Measurements from ENCODE around the gene LGALSL. TPM values are rescaled to one million over a fixed set of nuclear protein-coding genes. Genes with fewer than 3 reads are reported as not detected.

LGALSL gene
- total RNA-seq (2021) = 5.9 and 7.4 TPM in 2 replicates
- Bru-seq, nascent RNA = percentile 50 among the genes with signal in this experiment
- BruChase-seq, experiment 1, labeled RNA remaining after a 2-hour chase = percentile 68 among the genes with signal in this experiment
- BruChase-seq, experiment 2, labeled RNA remaining after a 6-hour chase = percentile 50 among the genes with signal in this experiment
- long read RNA-seq, transcript LGALSL-201 (5 exons, 3,926 nt) = major isoform, 5 of 5 reads
- long read RNA-seq, partial matches to known transcripts = 0 of 5 reads
- long read RNA-seq, other reads (novel, unspliced or antisense) = 0 of 5 reads

DNA sequence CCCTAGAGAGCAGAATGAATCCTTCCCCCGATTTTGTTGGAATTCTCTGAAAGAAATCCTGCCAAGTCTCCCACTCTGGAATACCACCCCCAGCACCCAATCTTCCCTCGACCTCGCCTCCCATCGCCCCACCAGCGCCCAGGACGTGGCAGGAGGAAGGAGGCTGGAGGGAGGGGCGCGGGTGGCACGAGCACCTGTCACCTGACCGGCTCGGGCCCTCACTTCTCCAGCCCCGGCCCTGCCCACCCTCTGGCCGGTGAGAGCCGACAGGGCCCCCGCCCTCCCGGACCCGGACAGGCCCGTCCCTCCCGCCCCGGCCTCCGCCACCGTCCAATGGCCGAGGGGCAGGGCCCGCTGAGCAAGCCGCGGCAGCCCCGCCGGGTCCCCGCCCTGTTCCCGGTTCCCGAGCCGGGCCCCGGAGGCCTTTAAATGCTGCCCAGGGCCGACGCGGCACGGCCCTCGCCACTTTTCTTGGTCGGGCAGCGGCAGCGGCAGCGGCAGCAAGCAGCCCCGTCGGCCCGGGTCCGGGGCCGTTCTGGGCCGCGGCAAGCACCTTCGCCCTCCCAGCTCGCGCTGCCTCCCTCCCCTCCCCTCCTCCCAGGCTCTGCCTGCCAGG, at the start of gene LGALSL:
LGALSL (plus strand) TSS at position 393 of the 616 bp plus-strand sequence. CDS start 384 bp downstream, outside the sequence.
- BruUV-seq (replicated peaks) = no TSS peak
- intact Hi-C loops (cut with micrococcal nuclease; ENCODE audit: unreplicated experiment) = no loop called here
- no peaks in the 10 kb centered on the region for H3K36me3 ChIP-seq (ENCODE audit: insufficient read depth, low read length, poor library complexity, severe bottlenecking)
- no peaks in the 10 kb centered on the region for H3K9me3 ChIP-seq (ENCODE audit: low read depth, low read length, poor library complexity, severe bottlenecking)
- H3K27ac ChIP-seq (ENCODE audit: low read depth, low read length, poor library complexity, severe bottlenecking) = peak within 1 kb of the TSS; percentile 67
- H3K4me3 ChIP-seq (ENCODE audit: low read depth, low read length, poor library complexity, severe bottlenecking) = peak within 1 kb of the TSS; percentile 76
- CTCF ChIA-PET = interaction anchor here (0.7 kb wide), 1 partner anchor 123 kb away, joined by 5 read pairs; no protein-coding TSS in a partner anchor
- no peaks in the 10 kb centered on the region for H3K27me3 ChIP-seq (replicated peaks; ENCODE audit: insufficient read depth, low read depth, low read length, poor library complexity)
- H3K4me1 ChIP-seq (ENCODE audit: insufficient read depth, low read length, poor library complexity, severe bottlenecking) = peaks cover 12% of the 10 kb centered on the region
- TF ChIP-seq, protein P1, sequence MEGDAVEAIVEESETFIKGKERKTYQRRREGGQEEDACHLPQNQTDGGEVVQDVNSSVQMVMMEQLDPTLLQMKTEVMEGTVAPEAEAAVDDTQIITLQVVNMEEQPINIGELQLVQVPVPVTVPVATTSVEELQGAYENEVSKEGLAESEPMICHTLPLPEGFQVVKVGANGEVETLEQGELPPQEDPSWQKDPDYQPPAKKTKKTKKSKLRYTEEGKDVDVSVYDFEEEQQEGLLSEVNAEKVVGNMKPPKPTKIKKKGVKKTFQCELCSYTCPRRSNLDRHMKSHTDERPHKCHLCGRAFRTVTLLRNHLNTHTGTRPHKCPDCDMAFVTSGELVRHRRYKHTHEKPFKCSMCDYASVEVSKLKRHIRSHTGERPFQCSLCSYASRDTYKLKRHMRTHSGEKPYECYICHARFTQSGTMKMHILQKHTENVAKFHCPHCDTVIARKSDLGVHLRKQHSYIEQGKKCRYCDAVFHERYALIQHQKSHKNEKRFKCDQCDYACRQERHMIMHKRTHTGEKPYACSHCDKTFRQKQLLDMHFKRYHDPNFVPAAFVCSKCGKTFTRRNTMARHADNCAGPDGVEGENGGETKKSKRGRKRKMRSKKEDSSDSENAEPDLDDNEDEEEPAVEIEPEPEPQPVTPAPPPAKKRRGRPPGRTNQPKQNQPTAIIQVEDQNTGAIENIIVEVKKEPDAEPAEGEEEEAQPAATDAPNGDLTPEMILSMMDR (conservative IDR thresholded peaks at IDR 0.05; ENCODE audit: low read depth, low read length) = no peak
- no peak for TF ChIP-seq EZH2 (IDR thresholded peaks at IDR 0.05; ENCODE audit: borderline replicate concordance, low read depth, low read length, poor library complexity, severe bottlenecking)
- POLR2A ChIA-PET (ENCODE audit: low non-redundant PET) = interaction anchor here (0.6 kb wide), 1 partner anchor 1621 kb away, joined by 7 read pairs; no protein-coding TSS in a partner anchor
- DNase-seq (ENCODE audit: low spot score) = no peak

DNA sequence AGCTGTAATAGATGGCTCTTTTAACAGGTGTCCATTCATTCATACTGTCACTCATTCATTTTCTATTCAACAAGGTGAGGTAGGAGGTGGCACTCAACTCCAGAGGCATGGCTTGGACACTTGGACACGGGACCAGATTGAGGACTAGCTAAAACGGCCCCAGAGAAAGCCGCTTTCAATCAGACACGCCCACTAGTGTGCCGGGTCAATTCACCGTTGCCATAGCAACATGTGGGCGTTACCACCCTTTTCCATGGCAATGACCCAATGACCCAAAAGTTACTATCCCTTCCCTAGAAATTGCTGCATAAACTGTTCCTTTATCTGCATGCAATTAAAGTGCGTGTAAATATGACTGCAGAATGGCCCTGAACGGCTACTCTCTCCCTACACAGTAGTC, 49.2 kb upstream of the LGALSL start:
- intact Hi-C loops (cut with micrococcal nuclease; ENCODE audit: unreplicated experiment) = no loop called here
- Histone ChIP-seq H3K36me3 (ENCODE audit: insufficient read depth, low read length, poor library complexity, severe bottlenecking) (no peaks in the 10 kb centered on the region), H3K4me1 (ENCODE audit: insufficient read depth, low read length, poor library complexity, severe bottlenecking) (peaks cover 19% of the 10 kb centered on the region), H3K9me3 (ENCODE audit: low read depth, low read length, poor library complexity, severe bottlenecking) (no peaks in the 10 kb centered on the region), H3K4me3 (ENCODE audit: low read depth, low read length, poor library complexity, severe bottlenecking) (no peak overlapping the region), H3K27me3 (replicated peaks; ENCODE audit: insufficient read depth, low read depth, low read length, poor library complexity) (no peaks in the 10 kb centered on the region), H3K27ac (ENCODE audit: low read depth, low read length, poor library complexity, severe bottlenecking) (peak overlapping the region; percentile 81)
- BruUV-seq (replicated peaks) = no TSS peak
- ChIA-PET POLR2A (ENCODE audit: low non-redundant PET) (interaction anchor here (0.5 kb wide), 1 partner anchor 590 kb away, joined by 4 read pairs; no protein-coding TSS in a partner anchor), CTCF (no interaction called here)
- no peak for DNase-seq (ENCODE audit: low spot score)
- TF ChIP-seq EZH2 (IDR thresholded peaks at IDR 0.05; ENCODE audit: borderline replicate concordance, low read depth, low read length, poor library complexity, severe bottlenecking) = no peak
- TF ChIP-seq, protein P1 (conservative IDR thresholded peaks at IDR 0.05; ENCODE audit: low read depth, low read length) = no peak

DNA sequence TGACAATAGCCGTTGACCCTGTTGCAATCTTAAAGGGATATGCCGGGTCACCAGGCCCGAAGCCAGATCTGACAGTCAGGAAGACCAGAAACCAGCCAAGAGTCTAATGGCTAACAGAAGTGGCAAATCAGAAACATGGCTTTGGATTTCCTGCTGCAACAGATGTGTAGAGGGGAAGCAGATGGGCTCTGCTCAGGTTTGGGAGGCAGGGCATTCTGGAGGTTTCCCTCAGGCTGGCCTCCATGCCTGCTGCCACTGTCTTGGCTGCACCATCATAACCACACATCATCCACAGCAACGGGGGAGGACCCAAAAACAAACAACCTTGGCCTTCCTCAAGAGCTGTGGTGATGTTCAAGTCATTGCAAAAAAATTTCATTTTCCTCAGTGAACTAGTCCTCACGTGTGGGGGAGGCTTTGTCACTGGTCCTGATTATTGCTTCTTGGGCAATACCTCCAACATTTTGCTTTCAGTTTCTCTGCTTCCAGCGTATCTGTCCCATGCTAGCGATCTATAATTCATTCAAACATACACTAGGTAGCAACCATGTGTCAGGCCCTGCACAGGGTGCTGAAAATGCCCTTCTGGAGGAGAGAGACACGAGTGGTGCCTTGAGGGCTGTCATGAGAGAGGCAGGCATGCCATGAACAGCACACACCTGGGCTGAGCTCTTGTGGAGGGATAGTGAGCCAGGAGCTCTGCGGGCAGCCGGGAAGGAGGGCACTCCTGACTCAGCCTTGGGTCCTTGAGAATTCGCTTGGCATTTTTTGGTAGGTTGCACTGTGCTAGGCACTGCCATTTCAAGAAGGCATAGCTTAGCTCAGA, 48.2 kb upstream of the LGALSL start:
- H3K36me3 ChIP-seq (ENCODE audit: insufficient read depth, low read length, poor library complexity, severe bottlenecking) = no peaks in the 10 kb centered on the region
- H3K4me3 ChIP-seq (ENCODE audit: low read depth, low read length, poor library complexity, severe bottlenecking) = no peak overlapping the region
- H3K27ac ChIP-seq (ENCODE audit: low read depth, low read length, poor library complexity, severe bottlenecking) = no peak overlapping the region
- no peaks in the 10 kb centered on the region for H3K27me3 ChIP-seq (replicated peaks; ENCODE audit: insufficient read depth, low read depth, low read length, poor library complexity)
- peaks cover 19% of the 10 kb centered on the region for H3K4me1 ChIP-seq (ENCODE audit: insufficient read depth, low read length, poor library complexity, severe bottlenecking)
- POLR2A ChIA-PET (ENCODE audit: low non-redundant PET) = no interaction called here
- BruUV-seq (replicated peaks) = no TSS peak
- CTCF ChIA-PET = no interaction called here
- intact Hi-C loops (cut with micrococcal nuclease; ENCODE audit: unreplicated experiment) = no loop called here
- TF ChIP-seq, protein P1 (conservative IDR thresholded peaks at IDR 0.05; ENCODE audit: low read depth, low read length) = no peak
- TF ChIP-seq EZH2 (IDR thresholded peaks at IDR 0.05; ENCODE audit: borderline replicate concordance, low read depth, low read length, poor library complexity, severe bottlenecking) = no peak
- H3K9me3 ChIP-seq (ENCODE audit: low read depth, low read length, poor library complexity, severe bottlenecking) = no peaks in the 10 kb centered on the region
- DNase-seq (ENCODE audit: low spot score) = no peak
